Measurements from ENCODE around the gene LRTM1.

- TF ChIP-seq POLR2A (IDR thresholded peaks at IDR 0.05) (no peak), CTCF (IDR thresholded peaks at IDR 0.05) (no peak)
Measured at GRCh38 chr3:54970895-54971294, 43.0 kb upstream of the LRTM1 start.

Data from body of pancreas (tissue), 4 donors.